Stimulated activated memory B cell treated with anti-CD40 and anti-IgM and Interleukin-4, amounts not matched to agents 10 μg/mL and 1 μg/mL and 100 μg/mL, for 72 hours (primary cell): ENCODE measurements around the gene CCDC30.
A peak's percentile ranks its signal among the peaks of the same experiment; 100 is the strongest.

Experiments
- ATAC-seq: fragments of 150-1000 bp; cut with Tn5 transposase; 2 replicates; pipeline ENCODE4 v1.10.0; 2021
- H3K27ac Mint-ChIP-seq: one replicate; pipeline ENCODE4 v1.8.0; 2022; ENCODE audit warnings: mild to moderate bottlenecking, mixed read lengths
- H3K27me3 Mint-ChIP-seq: one replicate; pipeline ENCODE4 v1.8.0; 2022; ENCODE audit warnings: mixed read lengths
- H3K36me3 Mint-ChIP-seq: one replicate; pipeline ENCODE4 v1.8.0; 2022; ENCODE audit warnings: mixed read lengths
- H3K4me1 Mint-ChIP-seq: one replicate; pipeline ENCODE4 v1.8.0; 2022; ENCODE audit warnings: mixed read lengths
- H3K4me3 Mint-ChIP-seq: one replicate; pipeline ENCODE4 v1.8.0; 2022; ENCODE audit warnings: mild to moderate bottlenecking, moderate library complexity, mixed read lengths
- H3K9me3 Mint-ChIP-seq: one replicate; pipeline ENCODE4 v1.8.0; 2022; ENCODE audit warnings: mixed read lengths

Gene CCDC30

DNA sequence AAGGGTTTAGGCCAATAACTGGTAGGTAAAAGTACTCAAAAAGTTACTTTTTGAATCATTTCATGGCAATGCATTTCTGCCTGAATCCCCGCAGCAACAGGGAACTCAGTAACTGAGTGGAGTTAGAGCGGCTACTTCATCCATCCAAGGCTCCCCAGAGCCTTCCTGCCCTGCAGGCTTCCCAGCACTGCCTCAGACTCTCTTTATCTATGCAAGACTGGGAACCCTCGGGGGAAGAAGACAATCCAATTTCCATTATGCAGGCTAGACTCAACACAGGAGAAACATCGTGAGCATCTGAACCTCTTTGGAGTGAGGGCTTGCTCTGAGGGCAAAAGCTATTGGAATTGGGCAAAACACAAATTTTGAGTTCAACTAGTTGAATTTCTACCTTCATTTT lies 30.4 kb upstream of the CCDC30 start:
- no peaks in the 10 kb centered on the region for H3K4me1 Mint-ChIP-seq
- H3K4me3 Mint-ChIP-seq, result no peak overlapping the region
- no peak overlapping the region for H3K27ac Mint-ChIP-seq
- no peak for ATAC-seq
- peaks cover 9% of the 10 kb centered on the region for H3K27me3 Mint-ChIP-seq
- H3K36me3 Mint-ChIP-seq, result no peaks in the 10 kb centered on the region
- no peaks in the 10 kb centered on the region for H3K9me3 Mint-ChIP-seq

DNA sequence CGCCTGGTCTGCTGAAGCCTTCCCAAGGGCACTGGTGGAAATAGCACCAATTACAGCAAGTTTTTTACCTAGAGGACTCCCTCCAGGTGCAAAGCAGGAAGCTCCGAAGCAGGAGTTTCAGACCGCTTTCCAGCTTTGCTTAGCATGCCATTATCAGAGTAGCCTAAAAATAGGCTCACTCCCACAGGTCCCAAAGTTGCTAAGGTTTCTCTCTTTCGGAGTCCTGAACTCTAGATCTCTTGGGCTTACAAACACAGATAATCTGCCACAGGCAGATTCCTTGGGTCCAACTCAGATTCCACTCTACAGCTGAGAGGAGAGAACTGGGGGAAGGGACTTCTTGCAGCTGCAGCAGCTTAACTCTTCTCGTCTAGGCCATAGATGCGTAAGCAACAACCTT lies 29.7 kb upstream of the CCDC30 start:
- H3K36me3 Mint-ChIP-seq, result no peaks in the 10 kb centered on the region
- no peaks in the 10 kb centered on the region for H3K4me1 Mint-ChIP-seq

DNA sequence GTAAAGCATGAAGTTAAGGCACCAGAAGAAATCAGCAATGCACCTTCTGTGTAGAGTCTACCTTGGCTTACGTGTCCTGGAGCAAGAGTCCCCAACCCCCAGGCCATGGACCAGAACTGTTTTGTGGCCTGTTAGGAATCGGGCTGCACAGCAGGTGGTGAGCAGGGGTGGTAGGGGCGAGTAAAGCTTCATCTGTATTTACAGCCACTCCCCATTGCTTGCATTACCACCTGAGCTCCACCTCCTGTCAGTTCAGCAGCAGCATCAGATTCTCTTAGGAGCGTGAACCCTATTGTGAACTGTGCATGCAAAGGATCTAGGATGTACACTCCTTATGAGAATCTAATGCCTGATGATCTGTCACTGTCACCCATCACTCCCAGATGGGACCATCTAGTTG lies 28.7 kb upstream of the CCDC30 start:
- no peak for ATAC-seq
- H3K4me1 Mint-ChIP-seq, result no peaks in the 10 kb centered on the region
- no peaks in the 10 kb centered on the region for H3K9me3 Mint-ChIP-seq
- H3K4me3 Mint-ChIP-seq, result no peak overlapping the region
- H3K36me3 Mint-ChIP-seq, result no peaks in the 10 kb centered on the region
- H3K27me3 Mint-ChIP-seq, result peaks cover 9% of the 10 kb centered on the region
- no peak overlapping the region for H3K27ac Mint-ChIP-seq

More for the DNA sequence above, 29.7 kb upstream of the CCDC30 start:
- Mint-ChIP-seq H3K4me3 (no peak overlapping the region), H3K27me3 (peaks cover 9% of the 10 kb centered on the region), H3K9me3 (no peaks in the 10 kb centered on the region), H3K27ac (no peak overlapping the region)
- no peak for ATAC-seq

DNA sequence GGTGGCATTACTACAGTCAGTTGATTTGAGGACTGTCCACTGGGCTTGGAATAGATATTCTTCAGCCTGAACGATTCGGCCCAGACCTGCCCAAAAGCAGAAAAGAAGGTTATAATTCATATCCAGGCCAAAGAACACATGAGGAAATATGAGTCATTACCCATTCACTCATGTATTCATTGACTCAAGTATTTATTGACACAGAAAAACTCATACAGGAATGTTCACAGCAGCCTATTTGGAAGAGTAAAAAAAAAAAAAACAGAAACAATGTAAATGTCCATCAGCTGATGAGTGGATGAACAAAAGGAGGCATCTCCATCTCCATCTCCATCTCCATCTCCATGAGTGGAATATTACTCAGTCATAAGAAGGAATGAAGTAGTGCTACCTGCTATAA lies 23.1 kb upstream of the CCDC30 start:
- no peaks in the 10 kb centered on the region for H3K9me3 Mint-ChIP-seq
- peaks cover 9% of the 10 kb centered on the region for H3K27me3 Mint-ChIP-seq
- no peaks in the 10 kb centered on the region for H3K4me1 Mint-ChIP-seq
- H3K4me3 Mint-ChIP-seq, result no peak overlapping the region
- ATAC-seq, result no peak
- H3K36me3 Mint-ChIP-seq, result no peaks in the 10 kb centered on the region
- no peak overlapping the region for H3K27ac Mint-ChIP-seq

DNA sequence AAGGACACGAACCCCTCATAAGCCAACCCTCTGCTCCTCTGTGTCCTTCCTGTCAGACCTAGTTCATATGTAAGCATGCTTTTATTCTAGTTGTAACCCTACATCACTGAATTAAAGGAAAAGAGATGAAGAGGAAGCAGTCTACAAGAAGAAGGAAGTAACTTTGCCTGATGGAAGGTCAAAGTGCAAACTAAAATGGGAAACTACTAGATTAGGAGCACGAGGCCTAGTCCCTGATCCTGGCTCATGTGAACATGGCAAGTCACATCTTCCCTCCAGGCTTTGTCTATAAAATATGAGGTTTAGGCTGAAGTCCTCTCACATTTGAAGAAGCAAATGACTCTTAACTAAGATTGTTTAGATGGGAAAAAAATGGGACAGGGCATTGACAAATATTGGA lies 20.4 kb upstream of the CCDC30 start:
- Mint-ChIP-seq H3K36me3 (no peaks in the 10 kb centered on the region), H3K4me1 (peaks cover 6% of the 10 kb centered on the region), H3K27me3 (no peaks in the 10 kb centered on the region), H3K4me3 (no peak overlapping the region), H3K9me3 (no peaks in the 10 kb centered on the region), H3K27ac (no peak overlapping the region)
- no peak for ATAC-seq

DNA sequence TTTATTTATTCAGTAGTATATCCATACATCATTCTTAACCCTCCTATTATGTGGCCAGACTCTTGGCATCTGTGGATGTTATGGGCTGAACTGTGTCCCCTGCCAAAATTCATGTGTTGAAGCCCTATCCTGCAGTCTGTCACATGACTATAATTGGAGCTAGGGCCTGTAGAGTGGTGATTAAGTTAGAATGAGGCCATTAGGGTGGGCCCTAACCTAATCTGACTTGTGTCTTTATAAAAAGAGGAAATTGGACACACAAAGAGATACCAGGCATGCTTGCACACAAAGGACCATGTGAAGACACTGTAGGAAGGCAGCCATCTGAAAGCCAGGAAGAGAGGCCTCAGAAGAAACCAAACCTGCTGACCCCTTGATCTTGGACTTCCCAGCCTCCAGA lies 13.8 kb upstream of the CCDC30 start:
- no peak for ATAC-seq
- Mint-ChIP-seq H3K27ac (no peak overlapping the region), H3K9me3 (no peaks in the 10 kb centered on the region), H3K4me3 (no peak overlapping the region), H3K36me3 (no peaks in the 10 kb centered on the region), H3K4me1 (peaks cover 6% of the 10 kb centered on the region), H3K27me3 (no peaks in the 10 kb centered on the region)

DNA sequence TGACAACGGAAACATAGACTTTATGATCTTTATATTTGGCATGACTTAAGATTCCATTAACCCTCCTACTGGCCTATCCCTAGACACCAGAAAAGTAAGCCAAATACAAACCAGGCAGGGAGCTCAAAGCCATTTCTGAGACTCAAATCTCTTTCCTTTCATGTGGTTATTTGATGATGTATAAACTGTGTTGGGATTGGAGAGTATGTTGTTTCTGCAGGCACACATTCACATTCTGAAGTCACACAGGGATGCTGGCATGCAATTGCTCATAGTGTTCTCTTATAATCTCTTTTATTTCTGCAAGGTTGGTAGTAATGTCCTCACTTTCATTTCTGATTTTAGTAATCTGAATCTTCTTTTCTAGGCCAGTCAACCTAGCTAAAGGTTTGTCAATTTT lies 13.0 kb upstream of the CCDC30 start:
- no peak overlapping the region for H3K27ac Mint-ChIP-seq
- peaks cover 6% of the 10 kb centered on the region for H3K4me1 Mint-ChIP-seq
- no peak overlapping the region for H3K4me3 Mint-ChIP-seq
- H3K27me3 Mint-ChIP-seq, result no peaks in the 10 kb centered on the region
- no peaks in the 10 kb centered on the region for H3K9me3 Mint-ChIP-seq
- H3K36me3 Mint-ChIP-seq, result no peaks in the 10 kb centered on the region
- ATAC-seq, result no peak

DNA sequence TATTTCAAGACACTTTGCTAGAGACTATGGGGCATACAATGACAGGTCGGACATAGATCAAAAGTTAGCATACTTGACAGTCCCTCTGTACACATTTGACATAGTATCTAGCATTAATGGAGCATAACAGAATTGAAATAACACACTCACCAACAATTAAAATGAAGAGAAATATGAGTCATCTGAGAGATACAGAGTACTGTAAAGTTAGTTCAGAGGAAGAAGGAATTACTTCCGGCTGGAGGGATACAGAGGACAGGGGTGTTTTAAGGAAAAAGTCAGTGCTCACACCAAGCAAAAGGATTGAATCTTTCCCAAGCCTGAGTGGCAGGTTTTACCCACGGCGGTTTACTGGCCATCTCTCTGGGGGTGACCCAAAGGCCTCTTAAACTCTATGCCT lies 9.7 kb upstream of the CCDC30 start:
- H3K4me3 Mint-ChIP-seq, result no peak overlapping the region
- ATAC-seq, result no peak
- H3K36me3 Mint-ChIP-seq, result peaks cover 13% of the 10 kb centered on the region
- H3K9me3 Mint-ChIP-seq, result no peaks in the 10 kb centered on the region
- no peaks in the 10 kb centered on the region for H3K27me3 Mint-ChIP-seq
- peak overlapping the region; percentile 7 for H3K27ac Mint-ChIP-seq
- H3K4me1 Mint-ChIP-seq, result peaks cover 16% of the 10 kb centered on the region

DNA sequence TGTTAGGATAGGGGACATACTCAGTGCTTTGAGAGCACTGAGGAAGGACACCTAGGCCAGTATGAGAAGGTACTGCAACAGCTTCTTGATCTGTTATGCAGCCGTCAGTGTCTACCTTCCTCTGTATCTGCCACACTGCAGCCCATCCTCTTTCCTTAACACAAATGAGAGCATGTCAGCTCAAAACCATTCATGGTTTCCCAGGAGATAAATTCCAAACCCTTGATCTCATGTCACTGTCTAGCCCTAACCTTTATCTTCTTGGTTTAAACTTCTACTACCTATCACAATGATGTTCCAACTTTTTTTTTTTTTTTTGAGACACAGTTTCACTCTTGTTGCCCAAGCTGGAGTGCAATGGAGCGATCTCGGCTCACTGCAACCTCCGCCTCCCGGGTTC lies 8.7 kb upstream of the CCDC30 start:
- Mint-ChIP-seq H3K36me3 (peaks cover 17% of the 10 kb centered on the region), H3K27me3 (no peaks in the 10 kb centered on the region), H3K27ac (no peak overlapping the region), H3K4me3 (no peak overlapping the region), H3K4me1 (peaks cover 17% of the 10 kb centered on the region), H3K9me3 (no peaks in the 10 kb centered on the region)
- no peak for ATAC-seq

DNA sequence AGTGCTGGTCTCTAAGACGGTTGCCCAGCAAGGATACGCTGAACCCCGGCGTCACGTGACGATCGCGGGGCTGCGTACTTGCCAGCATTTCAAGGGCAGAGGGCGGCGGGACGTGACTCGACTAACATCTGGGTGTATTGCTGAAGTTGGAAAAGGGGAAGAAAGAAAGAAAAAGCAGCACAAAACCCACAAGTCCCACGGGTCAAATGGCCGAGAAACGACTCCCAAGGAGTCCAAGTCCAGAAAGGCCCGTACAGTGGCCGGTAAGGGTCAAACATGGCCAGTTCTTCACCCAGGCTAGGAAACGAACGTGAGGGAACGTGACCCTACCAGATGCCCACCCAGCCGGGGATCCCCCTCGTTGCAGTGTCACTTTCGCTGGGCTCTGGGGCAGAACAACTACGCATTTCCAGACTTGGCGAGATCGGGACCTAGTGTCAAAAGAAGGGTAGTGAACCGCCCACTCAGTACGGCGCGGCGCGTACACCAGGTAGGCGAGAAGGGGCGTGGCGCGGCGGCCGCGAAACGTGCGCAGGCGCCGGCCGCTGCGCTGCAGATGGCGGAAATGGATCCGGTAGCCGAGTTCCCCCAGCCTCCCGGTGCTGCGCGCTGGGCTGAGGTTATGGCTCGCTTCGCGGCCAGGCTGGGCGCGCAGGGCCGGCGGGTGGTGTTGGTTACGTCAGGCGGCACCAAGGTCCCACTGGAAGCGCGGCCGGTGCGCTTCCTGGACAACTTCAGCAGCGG lies 6.9 kb upstream of the CCDC30 start, which contains the start of the genes PPCS and ZMYND12:
TSS of gene PPCS (plus strand) at position 534 of the 744 bp plus-strand sequence. CDS start at position 557, 23 bp downstream.
TSS of gene ZMYND12 (minus strand) at position 13 of the 744 bp plus-strand sequence. CDS start 25 bp downstream, outside the sequence.
- H3K4me1 Mint-ChIP-seq, result peaks cover 28% of the 10 kb centered on the region
- no peaks in the 10 kb centered on the region for H3K27me3 Mint-ChIP-seq
- peak within 1 kb of the TSS; percentile 89 for H3K4me3 Mint-ChIP-seq
- peaks cover 26% of the 10 kb centered on the region for H3K36me3 Mint-ChIP-seq
- H3K27ac Mint-ChIP-seq, result peak within 1 kb of the TSS; percentile 87
- ATAC-seq, result peak; percentile 94
- no peaks in the 10 kb centered on the region for H3K9me3 Mint-ChIP-seq

DNA sequence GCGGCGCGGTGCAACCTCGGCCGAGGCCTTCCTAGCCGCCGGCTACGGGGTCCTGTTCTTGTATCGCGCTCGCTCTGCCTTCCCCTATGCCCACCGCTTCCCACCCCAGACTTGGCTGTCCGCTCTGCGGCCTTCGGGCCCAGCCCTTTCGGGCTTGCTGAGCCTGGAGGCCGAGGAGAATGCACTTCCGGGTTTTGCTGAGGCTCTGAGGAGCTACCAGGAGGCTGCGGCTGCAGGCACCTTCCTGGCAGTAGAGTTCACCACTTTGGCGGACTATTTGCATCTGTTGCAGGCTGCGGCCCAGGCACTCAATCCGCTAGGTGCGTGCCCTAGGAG lies 6.4 kb upstream of the CCDC30 start:
- no peaks in the 10 kb centered on the region for H3K27me3 Mint-ChIP-seq
- peak; percentile 81 for ATAC-seq
- peaks cover 28% of the 10 kb centered on the region for H3K36me3 Mint-ChIP-seq
- peaks cover 31% of the 10 kb centered on the region for H3K4me1 Mint-ChIP-seq
- peak overlapping the region; percentile 87 for H3K27ac Mint-ChIP-seq
- H3K4me3 Mint-ChIP-seq, result peak overlapping the region; percentile 89
- H3K9me3 Mint-ChIP-seq, result no peaks in the 10 kb centered on the region

DNA sequence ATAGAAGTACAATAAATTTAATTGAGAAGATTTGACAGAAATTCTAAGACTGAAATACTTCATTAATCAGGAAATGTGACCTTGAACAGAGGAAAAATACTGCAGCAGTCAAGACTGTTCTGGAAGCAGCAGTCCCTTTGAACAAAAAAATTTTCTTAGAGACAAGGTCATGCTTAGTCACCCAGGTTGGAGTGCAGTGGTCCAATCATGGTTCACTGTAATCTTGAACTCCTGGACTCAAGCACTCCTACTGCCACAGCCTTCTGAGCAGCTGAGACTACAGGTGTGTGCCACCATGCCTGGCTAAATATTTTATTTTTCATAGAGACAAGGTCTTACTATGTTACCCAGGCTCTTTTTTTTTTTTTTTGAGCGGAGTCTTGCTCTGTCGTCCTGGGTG lies 1.9 kb upstream of the CCDC30 start:
- peaks cover 32% of the 10 kb centered on the region for H3K36me3 Mint-ChIP-seq
- no peak overlapping the region for H3K27ac Mint-ChIP-seq
- no peaks in the 10 kb centered on the region for H3K27me3 Mint-ChIP-seq
- H3K4me1 Mint-ChIP-seq, result peaks cover 52% of the 10 kb centered on the region
- H3K4me3 Mint-ChIP-seq, result no peak overlapping the region
- no peak for ATAC-seq
- no peaks in the 10 kb centered on the region for H3K9me3 Mint-ChIP-seq

DNA sequence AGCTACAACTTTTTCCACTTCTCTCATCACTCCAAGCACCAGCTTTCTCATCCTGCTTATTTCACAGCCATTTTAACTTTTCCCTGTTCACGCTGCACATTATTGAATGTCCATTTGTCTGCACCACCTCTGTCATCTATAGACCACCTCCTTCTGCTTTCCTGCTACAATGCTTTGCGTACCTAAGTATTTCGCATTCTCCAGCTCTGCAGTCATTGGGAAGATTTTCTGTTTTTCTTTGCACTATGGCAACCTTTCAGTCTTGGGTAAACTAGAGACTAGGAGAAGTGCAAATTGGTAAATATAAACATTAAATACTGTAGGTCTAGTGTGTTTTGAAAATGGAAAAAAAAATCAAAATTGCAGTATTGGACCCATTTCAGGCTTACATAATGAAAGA lies 835 bp downstream of the CCDC30 start:
- peak overlapping the region; percentile 86 for H3K4me3 Mint-ChIP-seq
- no peak for ATAC-seq
- H3K9me3 Mint-ChIP-seq, result no peaks in the 10 kb centered on the region
- peaks cover 35% of the 10 kb centered on the region for H3K4me1 Mint-ChIP-seq
- no peaks in the 10 kb centered on the region for H3K27me3 Mint-ChIP-seq
- peaks cover 26% of the 10 kb centered on the region for H3K36me3 Mint-ChIP-seq
- peak overlapping the region; percentile 74 for H3K27ac Mint-ChIP-seq

DNA sequence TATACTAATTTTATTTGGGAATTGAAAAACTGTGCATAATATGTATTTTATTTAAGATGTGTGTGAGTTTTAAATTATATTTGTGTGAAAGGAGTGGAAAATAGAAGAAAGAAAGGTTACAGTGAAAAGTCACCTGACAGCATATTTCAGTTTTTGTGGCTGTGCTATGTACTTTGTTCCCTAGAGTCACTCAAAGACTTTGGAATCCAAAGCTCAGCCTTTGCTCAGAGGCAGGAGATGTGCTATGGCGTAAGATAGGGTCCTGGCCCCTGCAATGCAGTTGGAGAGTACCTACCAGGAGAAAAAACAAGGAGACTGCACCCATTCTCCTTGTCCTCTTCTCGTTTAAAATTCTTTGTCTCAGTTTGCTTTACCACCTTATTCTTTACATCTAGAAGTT lies 2.9 kb downstream of the CCDC30 start:
- H3K27me3 Mint-ChIP-seq, result no peaks in the 10 kb centered on the region
- H3K27ac Mint-ChIP-seq, result no peak overlapping the region
- H3K4me3 Mint-ChIP-seq, result no peak overlapping the region
- peaks cover 29% of the 10 kb centered on the region for H3K36me3 Mint-ChIP-seq
- ATAC-seq, result no peak
- no peaks in the 10 kb centered on the region for H3K9me3 Mint-ChIP-seq
- peaks cover 24% of the 10 kb centered on the region for H3K4me1 Mint-ChIP-seq

DNA sequence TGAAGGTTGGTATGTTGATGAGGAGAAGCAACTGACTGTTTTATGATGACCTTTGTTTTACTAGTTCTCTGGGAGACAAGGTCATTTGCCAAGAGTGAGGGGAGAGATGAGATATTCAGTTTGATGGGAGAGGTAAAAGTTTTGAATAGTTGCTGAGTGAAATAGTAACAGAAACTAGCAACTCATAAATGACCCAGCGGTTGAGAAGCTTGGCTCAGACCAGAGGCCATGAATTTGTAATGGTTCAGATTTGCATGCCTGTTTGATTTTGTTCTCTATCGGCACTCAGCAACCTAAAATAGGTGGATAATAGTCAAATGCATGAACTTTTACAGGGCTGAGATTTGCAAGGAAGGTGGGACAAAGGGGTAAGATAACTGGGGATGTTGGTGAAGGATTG lies 6.6 kb downstream of the CCDC30 start:
- Mint-ChIP-seq H3K27ac (no peak overlapping the region), H3K4me3 (no peak overlapping the region), H3K27me3 (no peaks in the 10 kb centered on the region), H3K36me3 (peaks cover 22% of the 10 kb centered on the region), H3K4me1 (no peaks in the 10 kb centered on the region), H3K9me3 (no peaks in the 10 kb centered on the region)
- ATAC-seq, result no peak

DNA sequence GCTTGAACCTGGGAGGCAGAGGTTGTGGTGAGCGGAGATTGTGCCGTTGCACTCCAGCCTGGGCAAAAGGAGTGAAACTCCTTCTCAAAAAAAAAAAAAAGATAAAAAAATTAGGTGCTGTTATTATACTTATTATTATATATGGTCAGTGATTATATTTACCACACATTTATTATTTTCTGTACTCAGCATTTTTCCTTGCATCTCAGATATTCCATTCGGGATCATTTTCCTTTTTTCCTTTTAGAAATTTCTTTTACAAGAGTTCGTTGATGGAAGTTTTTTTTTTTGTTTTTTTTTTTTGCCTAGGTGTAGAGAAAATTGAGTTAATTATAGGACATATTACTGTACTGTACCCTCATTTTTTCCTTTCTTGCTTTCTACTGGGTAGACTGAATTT lies 13.5 kb downstream of the CCDC30 start:
- Mint-ChIP-seq H3K4me1 (no peaks in the 10 kb centered on the region), H3K36me3 (no peaks in the 10 kb centered on the region), H3K27ac (no peak overlapping the region), H3K4me3 (no peak overlapping the region), H3K9me3 (no peaks in the 10 kb centered on the region), H3K27me3 (no peaks in the 10 kb centered on the region)
- ATAC-seq, result no peak
